Kidney capillary endothelial cell (primary cell): Measurements from ENCODE around the gene SCIN.
"Not testable (repeated sequence)": the region's sequence is repeated elsewhere in the genome, so short reads cannot be mapped to it uniquely, and the experiment has no call there.

Experiments used
- DNase-seq: peaks from one replicate; pipeline ENCODE4 v3.0.0-alpha.2; 2018; ENCODE audit warnings: low spot score

Gene SCIN

DNA sequence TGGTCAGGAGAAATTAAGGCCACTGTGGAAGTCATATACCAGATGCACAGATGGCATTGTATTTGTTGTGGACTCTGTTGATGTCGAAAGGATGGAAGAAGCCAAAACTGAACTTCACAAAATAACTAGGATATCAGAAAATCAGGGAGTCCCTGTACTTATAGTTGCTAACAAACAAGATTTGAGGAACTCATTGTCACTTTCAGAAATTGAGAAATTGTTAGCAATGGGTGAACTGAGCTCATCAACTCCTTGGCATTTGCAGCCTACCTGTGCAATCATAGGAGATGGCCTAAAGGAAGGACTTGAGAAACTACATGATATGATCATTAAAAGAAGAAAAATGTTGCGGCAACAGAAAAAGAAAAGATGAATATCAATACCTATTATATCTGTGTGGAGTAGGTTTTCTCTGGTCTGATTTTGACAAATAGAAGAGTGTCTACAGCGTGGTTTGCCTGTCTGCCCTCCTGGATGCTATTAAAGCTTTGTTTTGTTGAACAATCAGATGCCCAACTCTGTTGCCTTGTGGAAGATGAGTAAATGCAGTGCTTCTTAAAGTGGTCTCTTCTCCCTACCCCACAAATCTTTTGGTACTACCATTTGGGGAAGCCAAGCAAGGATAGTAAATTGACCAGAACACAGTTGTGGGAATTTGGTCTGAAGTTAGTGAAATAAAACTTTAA lies 118.1 kb downstream of the SCIN start:
- not testable (repeated sequence) for DNase-seq

DNA sequence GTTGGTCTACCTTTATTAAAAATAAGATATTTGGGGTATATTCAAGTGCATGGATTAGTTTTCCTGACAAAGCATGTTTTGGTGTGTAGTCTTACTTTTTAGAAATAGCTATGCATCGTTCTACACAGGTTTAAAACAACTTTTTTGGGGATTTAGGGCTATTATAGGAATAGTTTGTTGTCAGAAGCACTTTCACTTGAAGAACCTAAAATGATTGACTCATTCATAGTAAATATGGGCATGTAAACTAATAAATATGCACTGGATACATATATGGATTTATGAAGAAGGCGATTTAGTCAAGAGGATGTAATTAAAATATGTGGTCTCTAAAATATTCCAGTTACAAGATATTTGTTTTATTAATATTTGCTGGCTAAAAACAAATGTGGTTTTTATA lies 118.9 kb downstream of the SCIN start:
- DNase-seq: no peak

DNA sequence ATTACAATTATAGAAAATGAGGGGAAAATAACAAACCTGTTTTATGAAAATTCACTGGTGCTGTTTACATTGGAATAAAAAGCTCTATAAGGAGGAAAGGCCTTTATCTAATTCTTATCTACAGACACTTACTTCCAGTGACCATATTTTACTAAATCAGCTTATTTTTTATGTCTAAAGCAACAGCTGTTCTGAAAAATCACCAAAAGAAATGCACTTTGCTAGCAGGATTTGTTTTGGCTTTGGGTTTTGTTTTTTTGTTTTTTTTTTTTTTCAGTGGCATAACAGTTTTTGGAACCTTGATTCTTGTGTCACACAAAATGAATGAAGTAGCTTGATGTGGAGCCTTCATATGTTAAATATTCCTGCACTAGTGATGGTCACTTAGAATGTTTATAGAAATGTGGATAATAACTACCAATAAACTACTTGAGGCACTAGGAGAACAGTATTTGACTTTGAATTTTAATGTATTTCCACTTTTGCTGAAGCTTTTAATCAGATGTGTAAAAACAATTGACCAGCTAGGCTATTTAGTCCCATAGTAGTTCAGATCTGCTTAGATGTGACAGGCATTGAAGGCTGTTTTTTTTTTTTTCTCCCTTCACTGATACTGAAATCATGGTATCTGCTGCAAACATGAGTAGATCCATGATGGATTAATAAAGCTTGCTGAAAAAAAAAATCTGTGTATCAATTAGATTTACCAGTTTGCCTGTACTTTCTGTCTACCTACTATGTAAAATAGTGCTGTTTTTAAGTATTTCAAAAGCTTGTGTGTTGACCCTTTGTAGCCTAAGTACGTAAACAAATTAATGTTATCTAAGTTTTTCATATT lies 119.7 kb downstream of the SCIN start:
- no peak for DNase-seq

DNA sequence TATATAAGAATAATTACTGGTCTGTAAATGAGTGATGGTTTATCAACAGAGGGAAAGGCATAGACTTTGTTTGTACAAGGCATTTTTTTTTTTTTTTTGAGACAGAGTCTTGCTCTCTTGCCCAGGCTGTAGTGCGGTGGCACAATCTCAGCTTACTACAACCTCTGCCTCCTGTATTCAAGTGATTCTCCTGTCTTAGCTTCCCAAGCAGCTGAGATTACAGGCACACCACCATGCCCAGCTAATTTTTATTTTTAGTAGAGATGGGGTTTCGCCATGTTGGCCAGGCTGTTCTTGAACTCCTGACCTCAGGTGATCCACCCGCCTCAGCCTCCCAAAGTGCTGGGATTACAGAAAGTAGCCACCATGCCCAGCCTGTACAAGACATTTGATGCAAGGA lies 120.9 kb downstream of the SCIN start:
- not testable (repeated sequence) for DNase-seq

DNA sequence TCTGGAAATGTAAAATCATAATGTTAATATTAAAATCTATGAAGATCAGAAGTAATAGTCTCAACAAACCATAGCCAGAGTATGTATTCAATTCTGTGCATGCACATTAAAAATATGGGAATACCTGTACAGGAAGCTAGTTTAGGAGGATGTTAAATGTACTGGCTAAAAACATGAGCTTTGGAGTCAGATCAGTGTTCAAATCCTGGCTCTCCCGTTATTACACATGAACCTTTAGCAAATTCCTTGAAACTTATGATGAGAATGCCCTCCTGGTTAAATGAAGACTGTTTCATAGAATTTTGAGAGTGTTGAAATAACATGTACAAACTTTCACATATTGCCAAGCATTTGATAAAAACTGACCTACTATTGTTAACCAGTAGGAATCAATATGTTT lies 121.5 kb downstream of the SCIN start:
- DNase-seq: no peak

DNA sequence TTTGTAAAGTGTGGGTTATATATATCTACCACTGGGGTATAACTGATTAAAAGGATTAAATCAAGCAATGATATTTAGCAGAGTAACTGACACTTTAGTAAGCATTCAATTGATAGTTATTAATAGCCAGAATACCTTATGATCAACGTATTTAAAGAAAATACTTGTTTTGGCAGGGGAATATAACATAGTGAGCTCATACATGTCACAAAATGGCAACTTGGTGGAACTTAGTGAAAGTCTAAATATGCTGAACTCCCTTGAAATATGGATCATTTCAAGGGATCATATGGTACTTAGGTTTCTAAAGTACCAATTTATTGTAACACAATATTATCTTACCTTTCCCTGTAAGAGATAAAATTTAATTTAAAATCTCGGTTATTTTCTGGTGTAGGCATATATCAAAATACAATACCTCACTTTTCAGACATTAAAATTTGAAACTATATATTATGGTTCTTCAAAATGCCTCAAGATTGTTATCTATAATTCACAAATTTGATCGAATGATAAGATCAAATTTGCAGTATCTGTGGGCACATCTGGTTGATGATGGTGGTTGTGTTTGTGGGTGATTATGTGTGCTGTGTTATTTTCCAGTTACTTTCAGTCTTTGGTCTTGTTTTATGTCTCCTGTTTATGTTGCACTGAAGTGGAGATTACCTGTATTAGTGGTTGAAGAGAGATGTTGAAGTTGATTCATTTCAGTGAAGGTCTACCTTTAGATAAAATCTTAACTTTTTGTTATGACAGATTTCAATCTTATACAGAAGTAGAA lies 122.1 kb downstream of the SCIN start:
- no peak for DNase-seq

DNA sequence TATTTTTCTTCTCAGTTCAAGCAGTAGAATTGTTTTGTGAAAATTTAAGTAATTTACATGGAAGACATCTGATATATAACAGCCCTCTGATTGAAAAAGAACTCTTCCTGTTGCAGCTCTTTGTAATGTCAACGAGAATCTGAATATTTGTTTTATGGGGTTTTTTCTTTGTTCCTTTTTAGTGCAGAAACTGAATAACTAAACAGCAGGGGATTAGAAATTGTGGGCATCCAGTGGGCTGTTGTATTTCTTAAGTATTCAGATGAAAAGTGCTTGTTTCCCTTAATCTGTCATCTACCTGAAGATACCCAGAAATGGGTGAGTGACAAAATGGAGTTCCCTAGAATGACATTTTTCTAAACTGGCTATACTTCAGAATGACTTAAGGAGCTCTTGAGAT lies 124.3 kb downstream of the SCIN start:
- no peak for DNase-seq

DNA sequence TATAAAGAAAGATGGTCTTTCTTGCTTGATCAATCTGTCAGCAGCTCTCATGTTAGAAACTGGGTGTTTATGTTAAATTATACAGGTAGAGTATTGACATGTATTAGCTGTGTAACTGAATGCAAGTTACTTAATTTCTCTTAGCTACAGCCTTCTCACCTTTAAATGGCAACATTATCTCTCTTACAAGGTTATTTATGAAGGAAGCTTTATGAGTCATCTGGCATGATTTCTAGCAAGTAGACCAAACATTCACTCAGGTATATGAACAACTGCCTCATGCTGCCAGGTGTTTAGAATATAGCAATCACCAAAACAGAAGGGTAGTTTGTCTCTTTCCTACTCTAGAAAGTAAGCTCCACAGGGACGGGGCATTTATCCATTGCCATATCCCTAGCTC lies 125.4 kb downstream of the SCIN start:
- no peak for DNase-seq

DNA sequence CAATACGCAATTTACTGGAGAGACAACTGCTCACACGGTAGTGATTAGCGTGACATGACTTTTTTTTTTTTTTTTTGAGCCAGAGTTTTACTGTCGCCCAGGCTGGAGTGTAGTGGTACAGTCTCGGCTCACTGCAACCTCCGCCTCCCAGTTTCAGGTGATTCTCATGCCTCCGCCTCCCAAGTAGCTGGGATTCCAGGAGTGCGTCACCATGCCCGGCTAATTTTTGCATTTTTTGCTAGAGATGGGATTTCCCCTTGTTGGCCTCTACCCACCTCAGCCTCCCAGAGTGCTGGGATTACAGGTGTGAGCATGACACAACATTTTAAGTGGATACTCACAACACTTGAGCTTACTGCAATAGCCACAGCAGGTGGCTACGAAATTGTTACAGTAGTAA lies 128.8 kb downstream of the SCIN start:
- DNase-seq: no peak

DNA sequence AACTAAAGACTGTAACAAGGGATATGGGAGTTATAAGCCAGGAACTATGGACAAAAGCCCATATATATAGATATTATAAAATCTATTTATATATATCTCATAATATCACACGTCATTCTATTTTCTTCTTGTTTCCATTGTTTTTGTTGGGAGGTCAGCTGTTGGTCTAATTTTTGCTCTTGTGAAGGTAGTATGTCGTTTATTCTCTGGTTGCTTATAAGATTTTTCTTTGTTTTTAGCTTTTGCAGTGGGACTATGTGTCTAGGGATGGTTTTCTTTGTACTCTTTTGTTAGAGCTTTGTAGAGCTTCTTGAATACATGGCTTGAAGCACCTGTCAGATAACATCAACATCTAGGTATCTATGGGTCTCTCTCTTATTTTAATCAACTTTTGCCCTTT lies 130.9 kb downstream of the SCIN start:
- no peak for DNase-seq

DNA sequence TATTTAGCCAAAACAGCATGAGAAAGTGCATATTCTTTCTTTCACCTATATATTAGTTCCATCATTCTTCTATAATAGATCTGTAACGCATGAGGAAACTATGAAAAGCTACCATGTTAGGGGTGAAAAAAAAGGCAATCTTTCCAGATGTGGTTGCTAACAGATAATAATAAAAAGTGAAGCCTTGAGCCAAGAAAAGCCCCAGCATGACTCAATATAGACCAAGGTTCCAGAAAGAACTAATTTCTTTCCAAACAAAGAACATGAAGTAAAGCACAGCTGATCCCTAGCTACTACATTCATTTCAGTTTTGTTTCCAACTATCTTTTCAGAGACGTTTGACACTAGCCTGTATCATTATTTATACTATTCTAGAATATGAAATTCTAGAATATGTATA lies 133.4 kb downstream of the SCIN start:
- DNase-seq: no peak

DNA sequence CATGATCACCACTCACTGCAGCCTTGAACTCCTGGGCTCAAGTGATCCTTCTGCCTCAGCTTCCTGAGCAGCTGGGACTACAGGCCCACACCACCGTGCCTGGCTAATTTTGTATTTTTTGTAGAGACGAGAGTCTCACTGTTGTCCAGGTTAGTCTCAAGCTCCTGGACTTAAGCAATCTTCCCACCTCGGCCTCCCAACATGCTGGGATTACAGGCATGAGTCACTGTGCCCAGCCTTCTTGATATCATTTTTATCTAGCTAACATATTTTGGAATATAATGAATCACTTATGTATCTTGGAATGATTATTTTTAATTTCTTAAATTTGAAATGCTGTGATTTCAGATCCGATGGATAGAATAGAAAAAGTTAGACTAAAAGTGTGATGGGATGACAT lies 135.4 kb downstream of the SCIN start:
- no peak for DNase-seq

DNA sequence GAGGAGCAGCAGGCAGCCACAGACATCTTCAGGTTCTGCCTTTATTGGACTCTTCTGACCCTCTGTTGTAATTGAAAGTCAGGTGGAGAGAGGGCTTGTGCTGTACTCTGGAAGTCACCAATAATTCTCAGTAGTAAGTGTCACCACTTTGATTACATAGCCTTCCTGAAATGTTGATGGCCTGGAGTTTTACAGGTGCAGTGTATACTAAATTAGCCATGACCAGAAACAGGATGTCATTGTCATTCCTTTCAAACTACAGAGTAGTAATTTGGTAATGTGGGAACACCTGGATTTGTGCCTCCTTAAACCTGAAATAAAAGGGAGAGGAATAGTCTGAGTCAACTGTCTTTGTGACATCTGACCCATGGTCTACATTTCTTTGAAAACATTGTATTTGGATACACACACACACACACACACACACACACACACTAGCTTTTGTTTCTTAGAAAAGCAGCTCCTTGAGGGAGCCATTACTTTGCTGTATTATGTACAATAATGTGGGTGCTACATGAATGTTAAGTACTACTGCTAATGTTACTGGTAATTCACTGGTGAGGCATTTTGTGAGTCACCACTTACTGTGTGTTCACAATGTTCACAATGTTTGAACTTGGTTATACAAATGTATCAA lies 136.5 kb downstream of the SCIN start:
- DNase-seq: no peak

DNA sequence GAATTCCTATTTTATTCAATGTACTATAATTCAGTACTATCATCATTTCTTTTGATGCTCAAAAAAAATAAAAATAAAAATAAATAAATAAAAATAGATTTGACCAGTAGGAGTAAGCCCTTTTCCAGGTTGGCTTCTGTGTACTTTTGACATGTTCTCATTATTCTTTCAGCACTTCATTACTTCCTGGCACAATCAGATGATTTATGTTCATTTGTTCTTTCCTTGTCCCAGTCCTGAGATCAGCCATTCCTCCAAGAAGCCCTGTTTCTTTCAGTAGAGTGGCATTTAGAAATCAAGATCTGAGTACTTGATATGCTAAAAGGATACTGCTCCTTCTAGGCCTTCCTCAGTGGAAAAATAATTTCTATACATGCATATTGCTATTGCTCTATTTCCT lies 137.8 kb downstream of the SCIN start:
- no peak for DNase-seq
